Globus pallidus (tissue), 1 donor: ENCODE data around the gene HLTF.

Experiments used
- DNase-seq: peaks from one replicate; pipeline ENCODE4 v3.0.0-alpha.2; 2015; ENCODE audit warnings: low spot score

The HLTF gene

GRCh38 chr3:149016669-149017541, 69.4 kb downstream of the HLTF start:
- DNase-seq, result no peak

- DNase-seq, result no peak
These were observed 70.1 kb downstream of the HLTF start for GRCh38 chr3:149016242-149016641.

GRCh38 chr3:149015393-149015792, 70.9 kb downstream of the HLTF start:
- no peak for DNase-seq

GRCh38 chr3:149013726-149014125, 72.6 kb downstream of the HLTF start:
- no peak for DNase-seq

GRCh38 chr3:149011676-149012075, 74.7 kb downstream of the HLTF start:
- no peak for DNase-seq

GRCh38 chr3:149010966-149011365, 75.4 kb downstream of the HLTF start:
- no peak for DNase-seq

- DNase-seq, result no peak
These were observed 75.8 kb downstream of the HLTF start for GRCh38 chr3:149010504-149010951.

GRCh38 chr3:149009732-149010131, 76.6 kb downstream of the HLTF start:
- DNase-seq, result no peak

- no peak for DNase-seq
These were observed 78.6 kb downstream of the HLTF start for GRCh38 chr3:149007567-149008257.

GRCh38 chr3:149005416-149005815, 80.9 kb downstream of the HLTF start:
- DNase-seq, result no peak

- DNase-seq, result no peak
These were observed 81.7 kb downstream of the HLTF start for GRCh38 chr3:149004622-149005021.

GRCh38 chr3:149003653-149004305, 82.6 kb downstream of the HLTF start:
- DNase-seq, result no peak

- DNase-seq, result no peak
These were observed 84.6 kb downstream of the HLTF start for GRCh38 chr3:149001727-149002126.

- no peak for DNase-seq
These were observed 86.1 kb downstream of the HLTF start for GRCh38 chr3:149000206-149000745.

- no peak for DNase-seq
These were observed 86.5 kb downstream of the HLTF start for GRCh38 chr3:148999806-149000205.

GRCh38 chr3:148998715-148999423, 87.5 kb downstream of the HLTF start:
- no peak for DNase-seq

- DNase-seq, result no peak
These were observed 88.0 kb downstream of the HLTF start for GRCh38 chr3:148998297-148998696.

GRCh38 chr3:148997623-148998022, 88.7 kb downstream of the HLTF start:
- no peak for DNase-seq

- no peak for DNase-seq
These were observed 93.6 kb downstream of the HLTF start for GRCh38 chr3:148992635-148993255.

- DNase-seq, result peak; percentile 31
These were observed 94.2 kb downstream of the HLTF start for GRCh38 chr3:148992027-148992634.
